ENCODE results near the gene DGKG.

- TF ChIP-seq CTCF (IDR thresholded peaks at IDR 0.05) = no peak
- no peak for TF ChIP-seq RAD21 (IDR thresholded peaks at IDR 0.05; ENCODE audit: low read length)
- TF ChIP-seq POLR2AphosphoS5 (IDR thresholded peaks at IDR 0.05; ENCODE audit: low read depth, low read length) = no peak
- no peak for TF ChIP-seq EP300 (IDR thresholded peaks at IDR 0.05; ENCODE audit: borderline replicate concordance in 1 of 2, low read depth in 1 of 2, low read length in 1 of 2)
- no peak for TF ChIP-seq TAF1 (IDR thresholded peaks at IDR 0.05; ENCODE audit: borderline replicate concordance, low read depth, low read length)
- TF ChIP-seq NFIC (IDR thresholded peaks at IDR 0.05; ENCODE audit: borderline replicate concordance) = no peak
- TF ChIP-seq TEAD4 (IDR thresholded peaks at IDR 0.05; ENCODE audit: borderline replicate concordance, insufficient read depth) = no peak
- TF ChIP-seq RFX5 (IDR thresholded peaks at IDR 0.05; ENCODE audit: low read length) = no peak
Measured at GRCh38 chr3:186244016-186244415, 118.0 kb downstream of the DGKG start.
